SJSA1 (cell line): Measurements from ENCODE around the gene ABHD11. TPM values are rescaled to one million over a fixed set of nuclear protein-coding genes. Genes with fewer than 3 reads are reported as not detected.
"Not testable (repeated sequence)": the region's sequence is repeated elsewhere in the genome, so short reads cannot be mapped to it uniquely, and the experiment has no call there.

Source experiments
- DNase-seq, 2 experiments: peaks; one replicate each; pipeline ENCODE4 v3.0.0-alpha.2; 2015 to 2020; ENCODE audit warnings: low spot score in 2 of 2, low read depth in 1 of 2
- H3K27ac ChIP-seq: fragments of 250-450 bp; sonication (Bioruptor Pico); 2 replicates; pipeline ENCODE4 v1.5.1; 2020; ENCODE audit warnings: mild to moderate bottlenecking, moderate library complexity
- H3K27me3 ChIP-seq: fragments of 250-450 bp; sonication (Bioruptor Pico); replicated peaks from 2 replicates; pipeline ENCODE4 v1.5.1; 2020; ENCODE audit warnings: mild to moderate bottlenecking, moderate library complexity
- H3K36me3 ChIP-seq: fragments of 250-450 bp; sonication (Bioruptor Pico); 2 replicates; pipeline ENCODE4 v1.5.1; 2020; ENCODE audit warnings: mild to moderate bottlenecking
- H3K4me1 ChIP-seq: fragments of 250-450 bp; sonication (Bioruptor Pico); replicated peaks from 2 replicates; pipeline ENCODE4 v1.6.1; 2021; ENCODE audit warnings: mild to moderate bottlenecking
- H3K4me3 ChIP-seq: fragments of 250-450 bp; sonication (Bioruptor Pico); 2 replicates; pipeline ENCODE4 v1.5.1; 2020; ENCODE audit warnings: mild to moderate bottlenecking
- H3K9me3 ChIP-seq: fragments of 250-450 bp; sonication (Bioruptor Pico); replicated peaks from 2 replicates; pipeline ENCODE4 v1.5.1; 2020; ENCODE audit warnings: mild to moderate bottlenecking
- total RNA-seq: library from RNA; depleted of rRNA; stranded (reverse); fragments of >200 nt; shearing (Covaris generic); gene quantifications from 2 replicates; pipeline ENCODE4 v1.2.3, GENCODE V29; 2014; rRNA removed

Gene ABHD11, protein sequence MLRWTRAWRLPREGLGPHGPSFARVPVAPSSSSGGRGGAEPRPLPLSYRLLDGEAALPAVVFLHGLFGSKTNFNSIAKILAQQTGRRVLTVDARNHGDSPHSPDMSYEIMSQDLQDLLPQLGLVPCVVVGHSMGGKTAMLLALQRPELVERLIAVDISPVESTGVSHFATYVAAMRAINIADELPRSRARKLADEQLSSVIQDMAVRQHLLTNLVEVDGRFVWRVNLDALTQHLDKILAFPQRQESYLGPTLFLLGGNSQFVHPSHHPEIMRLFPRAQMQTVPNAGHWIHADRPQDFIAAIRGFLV
- total RNA-seq = 23.6 and 25.8 TPM in 2 replicates

DNA sequence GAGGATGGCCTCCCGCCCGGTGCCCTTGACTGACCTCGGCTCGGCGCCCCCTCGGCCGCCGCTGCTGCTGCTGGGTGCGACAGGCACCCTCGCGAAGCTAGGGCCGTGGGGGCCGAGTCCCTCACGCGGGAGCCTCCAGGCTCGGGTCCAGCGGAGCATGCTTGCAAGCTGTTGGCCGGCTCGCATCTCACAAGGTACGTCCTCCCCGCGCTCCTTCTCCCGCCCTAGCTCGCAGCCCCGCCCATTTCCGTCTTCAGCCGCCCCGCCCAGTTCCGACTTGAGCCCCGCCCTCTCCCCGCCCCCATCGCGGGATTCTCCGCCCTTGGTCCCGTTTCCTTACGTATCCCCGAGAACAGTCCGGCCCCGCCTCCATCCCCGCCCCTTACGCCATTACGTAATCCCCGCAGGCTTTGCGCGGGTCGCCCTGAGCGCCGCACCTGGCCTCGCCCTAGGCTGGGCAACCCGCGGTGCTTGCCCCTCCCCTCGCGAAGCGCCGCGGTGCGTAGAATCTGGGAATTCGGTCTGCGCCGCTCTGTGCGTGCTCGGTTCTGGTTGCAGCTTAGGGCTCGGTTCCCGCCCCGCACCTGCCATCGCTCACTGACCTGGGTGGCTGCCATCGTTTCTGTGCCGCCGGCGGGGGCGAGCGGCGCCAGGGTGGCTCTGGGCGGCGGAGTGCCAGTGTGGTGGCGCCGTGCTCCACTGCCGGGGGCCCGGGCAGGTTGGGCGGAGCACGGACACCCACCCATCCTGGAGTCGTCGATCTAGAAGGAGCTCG lies at the start of gene ABHD11:
Gene ABHD11, minus strand, starts transcription at position 191 of the 775 bp plus-strand sequence. Its CDS starts 32 bp downstream, at position 159.
- H3K9me3 ChIP-seq = no peaks in the 10 kb centered on the region
- H3K27me3 ChIP-seq = no peaks in the 10 kb centered on the region
- peaks cover 32% of the 10 kb centered on the region for H3K36me3 ChIP-seq
- peak within 1 kb of the TSS; percentile 53 for H3K27ac ChIP-seq
- peak; percentile 87 to 98 for DNase-seq
- H3K4me3 ChIP-seq = peak within 1 kb of the TSS; percentile 61
- H3K4me1 ChIP-seq = peaks cover 25% of the 10 kb centered on the region

DNA sequence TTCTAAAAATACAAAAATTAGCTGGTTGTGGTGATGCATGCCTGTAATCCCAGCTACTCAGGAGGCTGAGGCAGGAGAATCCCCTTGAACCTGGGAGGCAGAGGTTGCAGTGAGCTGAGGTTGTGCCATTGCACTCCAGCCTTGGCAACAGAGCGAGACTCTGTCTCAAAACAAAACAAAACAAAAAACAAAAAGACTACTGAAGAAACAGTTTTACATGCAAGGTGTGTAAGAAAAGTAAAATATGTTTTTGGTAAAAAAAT lies 49.1 kb upstream of the ABHD11 start:
- H3K9me3 ChIP-seq, H3K27ac ChIP-seq, H3K4me3 ChIP-seq: not testable (repeated sequence)

DNA sequence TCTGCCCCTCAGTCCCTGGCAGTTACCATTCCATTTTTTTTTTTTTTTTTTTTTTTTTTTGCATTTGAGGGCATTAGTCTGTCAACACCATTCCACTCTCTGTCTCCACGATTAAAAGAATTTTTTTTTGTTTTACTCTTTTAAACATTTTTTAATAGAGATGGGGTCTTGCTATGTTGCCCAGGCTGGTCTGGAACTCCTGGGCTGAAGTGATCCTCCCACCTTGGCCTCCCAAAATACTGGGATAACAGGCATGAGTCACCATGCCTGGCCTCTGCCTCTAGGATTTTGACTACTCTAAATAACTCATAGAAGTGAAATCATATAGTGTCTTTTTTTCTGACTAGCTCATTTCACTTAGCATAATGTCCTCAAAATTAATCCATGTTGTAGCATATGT lies 48.0 kb upstream of the ABHD11 start:
- no peaks in the 10 kb centered on the region for H3K36me3 ChIP-seq
- H3K4me1 ChIP-seq = no peaks in the 10 kb centered on the region
- no peak overlapping the region for H3K27ac ChIP-seq
- H3K9me3 ChIP-seq = no peaks in the 10 kb centered on the region
- no peaks in the 10 kb centered on the region for H3K27me3 ChIP-seq
- no peak overlapping the region for H3K4me3 ChIP-seq
- DNase-seq = no peak

More for the DNA sequence above, 49.1 kb upstream of the ABHD11 start:
- H3K27me3 ChIP-seq, H3K36me3 ChIP-seq, DNase-seq, H3K4me1 ChIP-seq: not testable (repeated sequence)

DNA sequence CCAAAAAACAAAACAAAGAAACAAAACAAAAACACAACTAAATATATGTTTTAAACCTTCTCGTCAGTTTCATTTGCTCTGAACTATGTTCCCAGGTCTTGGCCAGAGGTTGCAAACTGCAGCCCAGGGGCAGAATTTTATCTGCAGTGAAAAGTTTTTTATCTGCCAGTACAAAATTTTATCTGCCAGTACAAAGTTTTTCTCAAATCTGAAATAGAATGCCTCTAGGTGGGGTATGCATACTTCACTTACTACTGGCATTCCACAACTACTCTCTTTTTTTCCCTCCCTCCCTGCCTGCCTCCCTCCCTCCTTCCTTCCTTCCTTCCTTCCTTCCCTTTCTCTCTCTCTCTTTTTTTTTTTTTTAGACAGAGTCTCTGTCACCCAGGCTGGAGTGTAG lies 40.9 kb upstream of the ABHD11 start:
- Histone ChIP-seq H3K4me3 (no peak overlapping the region), H3K9me3 (no peaks in the 10 kb centered on the region), H3K27ac (no peak overlapping the region), H3K4me1 (no peaks in the 10 kb centered on the region), H3K27me3 (no peaks in the 10 kb centered on the region), H3K36me3 (no peaks in the 10 kb centered on the region)
- no peak for DNase-seq

DNA sequence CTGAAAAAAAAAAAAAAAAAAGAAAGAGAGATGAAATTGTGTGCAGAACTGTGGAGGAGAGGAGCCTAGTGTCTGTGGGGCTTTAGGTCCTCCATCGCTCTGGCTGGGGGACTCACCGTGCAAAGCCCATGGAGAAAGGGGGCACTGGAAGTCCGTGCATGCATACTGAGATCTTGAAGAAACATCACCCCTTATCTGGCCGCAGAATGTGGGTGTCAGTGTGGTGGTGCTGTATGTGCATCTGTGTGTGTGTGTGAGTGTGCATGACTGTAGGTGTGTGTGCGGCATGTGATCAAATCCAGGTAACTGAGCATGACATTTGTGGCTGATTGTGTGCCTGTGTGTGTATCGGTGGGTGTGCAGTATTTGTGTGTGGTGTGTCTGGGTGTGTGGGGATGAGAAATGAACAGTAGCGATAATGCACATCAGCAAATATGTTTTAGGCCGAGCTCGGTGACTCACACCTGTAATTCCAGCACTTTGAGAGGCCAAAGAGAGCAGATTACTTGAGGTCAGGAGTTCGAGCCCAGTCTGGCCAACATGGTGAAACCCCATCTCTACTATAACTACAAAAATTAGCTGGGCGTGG lies 40.3 kb upstream of the ABHD11 start:
- Histone ChIP-seq H3K36me3 (no peaks in the 10 kb centered on the region), H3K27ac (no peak overlapping the region), H3K27me3 (no peaks in the 10 kb centered on the region), H3K4me1 (no peaks in the 10 kb centered on the region), H3K9me3 (no peaks in the 10 kb centered on the region), H3K4me3 (no peak overlapping the region)
- no peak for DNase-seq

DNA sequence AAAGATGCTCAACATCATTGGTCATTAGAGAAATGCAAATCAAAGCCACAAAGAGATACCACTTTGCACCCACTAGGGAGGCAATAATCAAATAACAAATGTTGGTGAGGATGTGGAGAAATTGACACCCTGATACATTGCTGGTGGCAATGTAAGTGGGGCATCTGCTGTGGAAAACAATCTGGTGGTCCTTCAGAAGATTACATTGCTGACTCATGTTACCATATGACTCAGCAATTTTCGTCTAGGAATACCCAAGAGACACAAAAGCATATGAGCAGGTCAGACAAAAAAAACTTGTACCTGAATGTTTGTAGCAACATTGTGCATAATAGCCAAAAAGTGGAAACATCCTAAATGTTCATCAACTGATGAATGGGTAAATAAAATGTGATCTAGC lies 36.3 kb upstream of the ABHD11 start:
- Histone ChIP-seq H3K9me3 (no peaks in the 10 kb centered on the region), H3K4me3 (no peak overlapping the region), H3K4me1 (no peaks in the 10 kb centered on the region), H3K27ac (no peak overlapping the region), H3K36me3 (no peaks in the 10 kb centered on the region), H3K27me3 (peaks cover 23% of the 10 kb centered on the region)
- DNase-seq = no peak

DNA sequence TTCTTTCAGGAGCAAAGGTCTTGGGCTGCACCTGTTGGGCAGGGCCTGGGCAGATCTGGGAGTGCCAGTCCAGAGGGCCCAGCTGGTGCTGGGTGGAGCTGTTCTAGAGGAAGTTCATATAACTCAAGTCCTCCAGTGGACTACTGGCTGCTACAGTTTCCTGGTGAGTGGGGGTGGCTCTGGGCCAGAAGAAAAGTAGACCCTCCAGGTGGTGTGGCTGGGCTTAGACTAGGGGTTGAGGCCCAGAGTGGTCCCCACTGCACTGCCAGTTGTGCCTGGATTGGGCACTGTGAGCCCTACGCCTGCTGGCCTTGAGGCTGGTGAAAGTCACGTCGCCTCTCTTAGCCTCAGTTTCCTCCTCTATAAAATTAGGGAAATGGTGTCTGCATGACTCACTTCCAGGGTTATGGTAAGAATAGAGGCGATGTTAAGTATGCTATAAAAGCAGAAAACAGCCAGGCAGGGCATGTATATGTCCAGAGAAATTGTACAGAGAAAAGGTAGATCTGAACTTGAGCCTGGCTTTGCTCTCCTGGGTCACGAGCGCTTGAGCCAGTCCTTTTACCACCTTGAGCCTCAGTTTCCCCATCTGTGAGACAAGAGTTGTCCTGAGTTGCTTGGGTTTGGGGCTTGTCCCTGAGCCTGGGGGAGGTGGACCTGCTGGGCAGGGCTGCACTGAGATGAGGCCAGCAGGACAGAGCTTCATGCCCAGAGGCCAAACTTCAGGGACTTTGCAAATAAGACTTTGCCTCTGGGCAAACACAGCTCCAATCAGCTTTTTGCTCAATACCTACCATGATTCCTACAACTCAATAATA lies 35.3 kb upstream of the ABHD11 start:
- no peaks in the 10 kb centered on the region for H3K4me1 ChIP-seq
- no peak overlapping the region for H3K27ac ChIP-seq
- no peaks in the 10 kb centered on the region for H3K9me3 ChIP-seq
- peaks cover 33% of the 10 kb centered on the region for H3K27me3 ChIP-seq
- no peak overlapping the region for H3K4me3 ChIP-seq
- no peak for DNase-seq
- no peaks in the 10 kb centered on the region for H3K36me3 ChIP-seq

DNA sequence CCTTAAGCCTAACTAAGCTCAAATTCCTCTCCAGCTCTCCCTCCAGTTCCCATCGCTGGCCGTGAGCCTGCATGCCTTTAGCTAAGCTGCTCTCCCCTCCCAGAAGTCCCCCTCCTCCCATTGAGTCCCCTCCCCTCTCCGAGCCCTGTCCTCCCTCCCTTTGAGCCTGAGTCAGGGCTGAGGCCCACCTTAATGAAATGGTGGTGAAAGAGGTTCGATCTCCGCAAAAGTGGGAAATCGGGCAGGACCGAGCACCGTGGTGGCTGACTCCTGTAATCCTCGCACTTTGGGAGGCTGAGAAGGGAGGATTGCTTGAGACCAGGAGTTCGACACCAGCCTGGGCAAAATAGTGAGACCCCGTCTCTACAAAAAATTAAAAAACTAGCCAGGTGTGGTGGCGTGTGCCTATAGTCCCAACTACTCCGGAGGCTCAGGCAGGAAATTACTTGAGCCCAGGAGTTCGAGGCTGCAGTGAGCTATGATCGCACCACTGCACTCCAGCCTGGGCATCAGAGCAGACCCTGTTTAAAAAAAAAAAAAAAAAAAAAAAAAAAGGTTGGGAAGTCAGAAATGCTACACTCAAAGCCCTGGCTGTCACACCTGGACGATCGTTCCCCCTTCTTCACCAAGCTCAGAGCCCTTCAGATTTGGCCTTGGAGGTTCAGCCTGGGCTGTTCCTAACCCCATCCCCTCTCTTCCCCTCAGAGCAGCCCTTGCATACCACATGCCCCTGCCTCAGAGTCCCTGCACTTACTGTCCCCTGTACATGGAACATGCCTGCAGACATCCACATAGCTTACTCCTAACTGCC lies 32.5 kb upstream of the ABHD11 start:
- Histone ChIP-seq H3K27me3 (peaks cover 39% of the 10 kb centered on the region), H3K27ac (no peak overlapping the region), H3K9me3 (no peaks in the 10 kb centered on the region), H3K4me1 (no peaks in the 10 kb centered on the region), H3K4me3 (no peak overlapping the region), H3K36me3 (no peaks in the 10 kb centered on the region)
- no peak for DNase-seq

DNA sequence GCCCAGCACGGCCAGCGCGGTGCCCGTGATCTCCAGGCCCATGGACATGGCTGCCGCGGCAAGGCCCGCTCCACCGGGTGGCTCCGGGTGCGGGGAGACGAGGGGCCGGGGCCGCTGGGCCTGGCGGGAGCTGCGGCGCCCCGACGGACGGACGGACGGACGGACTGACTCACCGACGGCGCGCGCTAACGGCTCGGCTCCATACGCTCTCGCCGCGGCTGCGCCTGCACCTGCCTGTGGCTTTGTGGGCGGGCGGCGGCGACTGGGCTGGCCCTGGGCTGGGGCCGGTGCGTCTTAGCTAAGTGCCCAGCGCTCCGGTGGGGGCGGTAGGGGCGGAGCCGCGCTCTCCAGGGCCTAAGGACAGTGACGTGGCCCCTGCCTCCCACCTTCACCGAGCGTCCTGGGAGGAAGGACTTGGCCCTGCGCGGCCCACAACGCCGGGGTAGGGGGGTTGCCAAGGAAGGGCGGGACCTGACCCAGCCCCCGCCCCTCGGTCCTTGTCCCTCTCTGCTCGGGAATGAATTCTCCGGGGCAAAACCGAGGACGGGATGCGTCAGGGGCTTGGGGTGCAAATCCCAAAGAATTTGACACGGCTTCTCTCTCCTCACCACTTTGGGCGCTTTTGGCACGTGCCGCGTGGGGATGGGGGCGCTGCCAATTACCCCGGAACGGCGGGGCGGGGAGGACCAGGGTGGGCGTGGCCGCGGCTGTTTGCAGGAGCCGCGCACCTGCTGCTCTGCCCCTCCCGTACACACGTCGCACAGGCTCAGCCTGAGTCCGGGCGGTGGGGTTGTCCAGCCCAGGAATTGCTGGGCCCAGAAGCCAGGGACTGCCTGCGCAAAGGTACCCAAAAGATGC lies 31.6 kb upstream of the ABHD11 start, which contains the start of gene CLDN3:
Gene CLDN3, minus strand, starts transcription at position 269 of the 858 bp plus-strand sequence. Its CDS starts 221 bp downstream, at position 48.
- Histone ChIP-seq H3K36me3 (no peaks in the 10 kb centered on the region), H3K27ac (no peak within 1 kb of the TSS), H3K4me1 (no peaks in the 10 kb centered on the region), H3K9me3 (no peaks in the 10 kb centered on the region), H3K27me3 (peaks cover 39% of the 10 kb centered on the region), H3K4me3 (no peak within 1 kb of the TSS)
- no peak for DNase-seq

DNA sequence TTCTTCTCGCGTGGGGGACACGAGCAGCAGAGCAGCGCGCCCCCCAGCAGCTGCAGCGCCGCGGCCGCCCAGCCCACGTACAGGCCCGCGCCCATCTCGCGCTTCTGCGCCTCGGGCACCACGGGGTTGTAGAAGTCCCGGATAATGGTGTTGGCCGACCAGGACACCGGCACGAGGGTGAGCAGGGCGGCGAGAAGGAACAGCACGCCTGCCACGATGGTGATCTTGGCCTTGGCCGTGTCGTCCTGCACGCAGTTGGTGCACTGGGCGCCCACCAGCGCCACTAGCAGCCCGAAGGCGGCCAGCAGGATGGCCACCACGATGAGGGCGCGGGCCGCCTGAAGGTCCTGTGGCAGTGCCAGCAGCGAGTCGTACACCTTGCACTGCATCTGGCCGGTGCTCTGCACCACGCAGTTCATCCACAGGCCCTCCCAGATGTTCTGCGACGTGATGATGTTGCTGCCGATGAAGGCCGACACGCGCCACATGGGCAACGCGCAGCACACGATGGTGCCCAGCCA lies 30.9 kb upstream of the ABHD11 start:
- peaks cover 39% of the 10 kb centered on the region for H3K27me3 ChIP-seq

DNA sequence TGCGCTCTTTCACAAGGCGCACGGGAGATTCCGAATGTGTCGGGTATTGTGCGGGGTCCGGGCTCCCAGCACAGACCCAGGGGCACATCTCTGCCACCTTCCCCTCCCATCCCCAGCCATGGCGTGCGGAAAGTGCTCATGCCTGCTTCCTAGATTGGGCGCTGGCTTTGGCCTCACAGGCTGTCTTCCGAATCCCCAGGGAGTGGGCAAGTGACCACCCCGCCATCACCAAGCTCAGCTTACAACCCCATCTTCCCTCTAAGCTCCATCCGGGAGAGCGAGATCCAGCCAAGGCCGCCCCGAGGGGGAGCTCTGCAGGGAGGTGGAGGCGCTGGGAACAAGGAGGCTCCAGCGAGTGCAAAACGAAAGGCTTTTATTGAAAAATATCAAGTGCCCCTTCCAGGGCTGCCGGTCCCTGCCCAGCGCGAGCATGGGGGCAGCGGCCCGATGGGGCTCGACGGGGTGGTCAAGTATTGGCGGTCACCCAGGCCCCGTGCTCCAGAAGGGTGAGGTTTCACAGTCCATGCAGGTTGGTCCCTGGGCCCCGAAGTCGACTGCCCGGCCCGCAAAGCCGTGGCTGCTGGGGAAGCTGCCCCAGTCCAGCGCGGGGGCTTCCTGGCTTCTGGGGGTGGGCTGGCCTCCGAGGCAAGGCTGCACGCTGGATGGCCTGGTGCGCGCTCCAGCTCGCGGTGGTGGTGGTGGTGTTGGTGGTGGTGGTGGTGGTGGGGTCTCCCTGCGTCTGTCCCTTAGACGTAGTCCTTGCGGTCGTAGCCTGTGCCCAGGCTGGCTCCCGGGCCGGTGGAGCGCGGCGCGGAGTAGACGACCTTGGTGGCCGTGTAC lies 30.3 kb upstream of the ABHD11 start:
- H3K27ac ChIP-seq = no peak overlapping the region
- peaks cover 39% of the 10 kb centered on the region for H3K27me3 ChIP-seq
- no peak for DNase-seq
- H3K9me3 ChIP-seq = no peaks in the 10 kb centered on the region
- H3K4me1 ChIP-seq = no peaks in the 10 kb centered on the region
- H3K4me3 ChIP-seq = no peak overlapping the region
- no peaks in the 10 kb centered on the region for H3K36me3 ChIP-seq

More for the DNA sequence above, 30.9 kb upstream of the ABHD11 start:
- H3K27ac ChIP-seq = no peak overlapping the region
- no peaks in the 10 kb centered on the region for H3K4me1 ChIP-seq
- H3K4me3 ChIP-seq = no peak overlapping the region
- H3K36me3 ChIP-seq = no peaks in the 10 kb centered on the region
- DNase-seq = no peak
- H3K9me3 ChIP-seq = no peaks in the 10 kb centered on the region
